ENCODE measurements around the gene CSNK1E.

CSNK1E gene

DNA sequence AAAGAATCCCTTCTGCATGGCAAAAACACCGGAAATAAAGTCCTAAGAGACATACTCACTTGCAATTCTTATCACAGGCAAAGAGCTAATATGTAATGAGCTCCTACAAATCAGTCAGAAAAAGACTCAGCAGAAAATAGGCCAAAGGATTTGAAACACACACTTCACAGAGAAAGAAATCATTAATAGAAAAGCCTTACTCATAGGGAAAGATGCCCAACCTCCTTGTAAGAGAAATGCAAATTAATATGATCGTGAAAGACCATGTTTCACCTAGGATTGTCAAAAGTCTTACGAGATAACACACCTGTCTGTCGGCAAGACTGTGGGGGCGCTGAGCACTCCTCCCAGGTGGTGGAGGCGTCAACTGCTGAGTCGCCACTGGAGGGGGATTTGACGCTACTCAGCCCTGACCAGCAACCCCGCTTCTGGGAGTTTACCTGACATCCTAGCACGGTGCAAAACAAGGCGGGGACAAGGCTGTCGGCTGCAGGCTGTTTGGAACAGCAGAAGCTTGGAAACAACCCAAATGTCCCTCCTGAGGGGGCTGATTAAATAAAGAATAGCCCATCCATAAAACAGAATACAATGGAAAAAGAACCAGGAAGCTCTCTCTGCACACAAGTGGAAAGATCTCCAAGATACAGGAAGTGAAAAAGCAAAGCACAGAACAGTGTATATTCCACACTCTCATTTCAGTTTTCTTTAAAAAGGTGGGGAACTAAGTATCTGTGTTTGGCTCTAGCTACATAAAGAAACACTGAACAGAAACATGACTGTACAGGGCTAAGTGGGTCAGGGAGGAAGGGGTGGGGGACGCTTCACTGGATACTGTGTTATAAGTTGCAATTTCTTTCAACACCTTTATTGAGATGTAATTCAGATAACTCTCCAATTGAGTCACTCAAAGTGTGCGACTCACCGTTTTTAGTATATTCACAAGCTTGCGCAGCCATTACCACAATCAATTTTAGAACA lies 11.5 kb downstream of the CSNK1E start:
- peak; percentile 38 for DNase-seq

DNA sequence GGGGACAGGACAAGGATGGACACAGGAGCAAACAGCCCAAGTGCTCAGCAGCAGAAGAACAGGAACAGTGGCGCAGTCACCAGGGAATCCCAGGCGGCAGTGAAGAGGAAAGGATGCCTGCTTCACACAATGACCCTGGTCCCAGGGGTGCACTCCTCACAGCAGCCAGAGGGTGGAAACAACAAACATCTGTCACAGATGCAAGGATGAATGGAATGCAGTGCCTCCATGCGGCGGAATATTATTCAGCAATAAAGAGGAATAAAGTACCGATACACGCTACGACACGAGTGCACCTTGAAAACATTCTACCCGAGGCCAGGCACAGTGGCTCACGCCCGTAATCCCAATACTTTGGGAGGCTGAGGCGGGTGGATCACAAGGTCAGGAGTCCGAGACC lies 12.7 kb downstream of the CSNK1E start:
- DNase-seq = no peak

DNA sequence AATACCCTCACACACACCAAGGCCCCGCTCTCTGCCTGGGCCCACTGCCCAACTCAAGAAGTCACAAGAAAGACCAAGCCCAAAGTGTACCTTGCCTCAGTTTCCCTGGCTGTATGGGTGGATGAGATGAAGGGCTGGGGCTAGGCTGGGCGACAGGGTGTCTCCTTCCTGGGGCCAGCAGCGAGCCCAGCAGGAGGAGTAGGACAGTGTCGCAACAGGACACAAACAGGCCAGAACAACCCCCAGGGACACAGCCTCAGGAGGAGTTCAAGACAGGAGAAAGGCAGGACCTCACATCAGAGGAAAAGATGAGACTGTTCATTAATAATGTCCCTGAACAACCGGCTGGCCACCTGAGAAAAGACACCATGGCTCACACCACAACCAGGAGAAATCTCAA lies 13.3 kb downstream of the CSNK1E start:
- no peak for DNase-seq

DNA sequence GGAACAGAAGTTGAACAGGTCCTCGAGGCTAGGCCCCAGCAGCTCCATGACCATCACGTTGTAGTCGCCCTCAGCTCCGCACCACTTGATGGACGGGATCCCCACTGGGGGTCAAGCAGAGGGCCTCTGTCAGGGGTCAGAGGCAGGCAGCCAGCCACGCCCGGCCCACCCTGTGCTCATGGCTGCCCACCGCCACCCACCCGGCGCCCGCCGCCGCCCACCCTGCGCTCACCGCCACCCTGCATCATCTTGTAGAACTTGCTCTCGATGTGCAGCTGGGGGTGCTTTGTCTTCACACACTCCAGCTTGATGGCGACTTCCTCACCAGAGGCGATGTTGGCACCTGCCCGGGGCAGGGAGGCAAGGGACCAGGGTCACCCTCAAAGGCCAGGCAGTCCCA lies 14.3 kb downstream of the CSNK1E start:
- no peak for DNase-seq

DNA sequence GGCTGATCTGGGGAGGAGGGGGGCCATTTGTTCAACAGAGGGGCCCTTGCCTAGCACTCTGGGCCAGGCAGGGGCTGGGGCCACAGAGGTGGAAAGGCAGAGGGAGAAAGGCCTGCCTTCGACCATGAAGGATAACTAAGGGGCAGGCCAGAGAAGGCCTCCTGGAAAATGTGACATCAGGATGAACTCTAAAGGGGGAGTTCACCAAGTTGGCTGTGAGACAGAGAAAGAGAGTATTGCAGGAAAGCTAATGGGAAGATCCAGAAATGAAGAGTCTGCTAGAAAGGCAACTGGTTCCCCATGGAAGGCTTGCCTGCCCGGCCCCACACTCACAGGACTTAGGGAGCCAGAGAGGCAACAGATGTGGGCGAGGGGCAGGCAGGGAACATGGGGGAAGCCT lies 16.3 kb downstream of the CSNK1E start:
- DNase-seq = no peak

DNA sequence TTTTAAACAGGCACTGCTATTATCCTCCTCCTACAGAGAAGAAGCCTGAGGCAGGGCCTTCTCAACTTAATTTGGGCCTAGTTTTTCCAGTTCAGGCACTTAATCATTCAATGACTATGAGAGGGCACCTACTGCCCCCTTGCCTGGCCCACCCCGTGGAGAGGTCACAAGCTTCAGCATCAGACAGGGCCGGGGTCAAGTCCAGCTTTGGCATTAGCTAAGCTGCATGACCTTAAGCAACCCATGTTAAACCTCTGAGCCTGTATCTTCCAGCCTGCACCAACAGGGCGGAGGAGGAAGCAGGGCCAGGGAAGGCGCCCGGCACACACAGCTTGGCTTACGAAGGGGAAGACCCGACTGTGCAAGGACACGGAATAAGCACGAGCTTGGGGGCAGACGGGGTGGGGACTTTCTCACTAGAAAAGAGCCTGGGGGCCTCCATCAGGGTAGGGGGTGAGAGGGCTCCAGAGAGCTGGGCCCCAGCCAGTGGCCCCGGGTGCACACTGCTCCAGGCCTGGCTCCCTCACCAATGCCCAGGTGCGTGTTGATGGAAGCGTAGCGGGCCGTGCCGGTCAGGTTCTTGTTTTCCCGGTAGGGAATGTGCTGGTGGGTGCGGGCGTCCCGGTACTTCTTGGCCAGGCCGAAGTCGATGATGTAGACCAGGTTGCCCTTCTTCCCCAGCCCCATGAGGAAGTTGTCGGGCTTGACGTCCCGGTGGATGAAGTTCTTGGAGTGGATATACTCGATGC lies 16.9 kb downstream of the CSNK1E start:
- DNase-seq = no peak

DNA sequence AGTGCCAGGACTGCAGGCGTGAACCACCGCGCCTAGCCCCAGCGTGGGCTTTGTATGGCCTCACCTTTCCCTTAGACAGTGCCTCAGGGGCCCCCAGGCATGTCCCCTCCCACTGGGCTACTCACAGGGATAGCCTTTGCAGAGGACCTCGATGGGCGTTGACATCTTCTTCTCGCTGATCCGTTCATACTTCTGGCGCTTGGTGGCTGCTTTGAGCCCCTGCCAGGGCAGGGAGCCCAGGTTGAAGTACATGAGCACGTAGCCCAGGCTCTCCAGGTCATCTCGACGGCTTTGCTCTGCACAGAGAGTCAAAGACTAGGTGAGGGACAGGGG lies 17.5 kb downstream of the CSNK1E start:
- no peak for DNase-seq

DNA sequence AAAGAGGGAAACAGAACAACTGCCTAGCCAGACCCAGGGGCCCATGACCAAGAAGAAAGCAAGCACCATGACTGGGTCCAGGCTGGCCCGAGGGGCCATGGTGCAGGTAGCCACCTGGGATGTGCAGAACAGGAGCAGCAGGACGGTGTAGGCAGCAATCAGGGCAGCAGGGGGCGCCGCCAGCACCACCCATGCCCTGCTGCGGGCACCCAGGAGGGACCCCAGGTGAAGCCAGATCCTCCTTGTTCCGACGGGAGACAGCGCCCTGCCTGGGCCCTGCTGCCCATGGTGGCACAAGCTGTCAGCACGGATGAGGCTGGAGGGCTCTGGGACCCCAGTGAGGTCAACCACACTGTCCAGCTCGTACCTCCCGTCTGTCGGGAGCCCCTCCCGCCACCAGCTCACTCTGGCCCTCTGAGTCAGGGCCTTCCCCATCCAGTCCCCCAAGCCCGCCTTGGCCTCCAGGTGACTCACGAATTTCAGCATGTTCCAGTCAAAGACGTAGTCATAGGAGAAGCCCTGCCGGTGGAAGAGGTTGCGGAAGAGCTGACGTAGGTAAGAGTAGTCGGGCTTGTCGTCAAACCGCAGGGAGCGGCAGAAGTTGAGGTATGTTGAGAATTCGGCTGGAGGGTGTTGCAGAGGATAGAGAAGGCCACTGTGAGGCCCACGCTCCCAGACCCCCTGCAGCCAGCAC lies 18.8 kb downstream of the CSNK1E start:
- DNase-seq = no peak

DNA sequence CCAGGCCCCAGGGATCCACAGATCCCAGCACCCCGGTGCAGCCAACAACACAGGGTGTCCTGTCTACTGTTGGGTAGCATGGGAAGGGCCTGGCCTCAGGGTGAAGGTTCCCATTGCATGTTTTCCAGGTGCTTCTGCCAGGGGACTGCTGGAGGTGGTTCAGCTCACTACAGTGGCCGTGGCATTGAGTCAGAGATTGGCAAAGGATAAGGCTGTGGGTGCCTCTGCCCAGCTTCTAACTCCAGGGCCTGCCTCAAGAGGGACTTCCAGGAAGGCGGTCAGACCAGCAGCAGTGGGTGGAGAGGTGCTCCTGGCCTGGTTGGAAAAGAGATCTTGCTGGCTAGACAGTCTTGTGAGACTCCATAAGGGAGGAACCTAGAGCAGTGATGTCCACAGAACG lies 20.9 kb downstream of the CSNK1E start:
- DNase-seq = no peak

DNA sequence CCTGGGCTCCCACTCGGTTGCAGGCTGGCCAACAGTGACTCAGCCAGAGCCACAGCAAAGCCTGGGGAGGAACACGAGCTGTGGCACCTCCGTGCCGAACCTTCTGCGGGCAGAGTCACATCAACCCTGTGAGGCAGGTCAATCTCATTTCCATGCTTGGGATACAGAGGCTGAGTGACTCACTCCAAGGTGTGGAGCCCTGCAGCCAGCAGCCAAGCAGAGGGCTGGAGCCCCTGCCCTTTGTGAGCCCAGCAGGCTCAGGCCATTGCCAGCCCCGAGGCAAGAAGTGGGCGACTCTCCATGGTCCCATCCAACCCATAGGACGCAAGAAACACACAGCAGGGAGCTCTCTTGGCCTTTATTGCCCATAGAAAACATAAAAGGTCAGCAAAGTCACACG lies 21.4 kb downstream of the CSNK1E start:
- no peak for DNase-seq

DNA sequence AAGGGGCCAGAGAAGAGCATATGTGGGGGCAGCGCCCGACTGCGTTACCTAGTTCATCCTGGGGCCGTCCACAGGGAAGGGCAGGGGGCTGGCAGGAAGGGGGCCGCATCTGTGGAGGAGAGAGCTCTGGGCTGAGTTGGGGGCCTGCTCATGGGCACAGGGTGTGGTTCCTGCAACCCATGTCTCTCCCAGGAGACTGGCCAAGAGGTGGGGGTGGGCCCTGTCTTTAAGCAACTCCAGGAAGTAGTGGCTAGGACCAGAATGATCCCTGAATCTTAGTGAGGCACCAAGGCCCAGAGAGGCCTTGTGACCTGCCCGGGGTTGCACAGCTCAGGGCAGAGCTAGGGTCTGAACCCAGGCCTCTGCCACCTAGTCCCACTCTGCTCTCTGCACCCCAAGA lies 21.9 kb downstream of the CSNK1E start:
- DNase-seq = no peak

DNA sequence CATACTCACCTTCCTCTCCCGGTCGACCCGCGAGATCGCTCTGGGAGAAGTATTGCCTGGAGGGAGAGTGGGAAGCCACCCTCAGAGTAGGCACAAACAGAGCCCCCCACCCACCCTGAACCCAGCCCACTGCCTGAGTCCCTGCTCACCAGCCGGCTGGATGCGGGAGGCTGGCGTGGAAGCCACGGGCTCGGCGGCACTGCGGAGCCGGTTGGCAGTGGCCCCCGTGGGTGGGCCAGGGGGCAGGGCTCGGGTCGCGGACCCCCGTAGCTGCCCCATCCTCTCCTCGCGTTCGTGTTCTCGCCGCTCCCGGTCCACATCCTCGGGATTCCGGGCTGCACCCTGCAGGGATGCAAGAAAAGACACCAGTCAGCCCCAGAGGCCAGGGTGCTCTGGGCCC lies 23.0 kb downstream of the CSNK1E start:
- DNase-seq = no peak

DNA sequence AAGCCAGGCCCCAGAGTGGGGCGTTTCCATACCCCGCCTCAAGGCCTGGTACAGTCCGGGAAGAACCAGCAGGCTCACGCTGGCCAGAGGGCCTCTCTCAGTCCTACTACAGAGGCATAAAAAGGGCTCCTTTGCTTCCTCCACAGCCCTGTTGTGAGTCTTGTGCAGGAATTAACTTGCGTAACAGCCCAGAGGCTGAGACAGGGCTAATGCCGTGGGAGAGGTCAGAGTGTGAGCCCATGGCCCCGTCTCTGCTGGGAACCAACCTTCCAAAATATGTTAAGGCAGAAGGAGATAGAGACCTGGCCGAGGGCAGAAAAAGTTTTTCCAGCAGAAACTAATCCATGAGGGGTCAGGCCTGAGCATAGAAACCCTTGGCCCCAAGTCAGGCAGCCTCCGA lies 24.5 kb downstream of the CSNK1E start:
- DNase-seq = no peak

DNA sequence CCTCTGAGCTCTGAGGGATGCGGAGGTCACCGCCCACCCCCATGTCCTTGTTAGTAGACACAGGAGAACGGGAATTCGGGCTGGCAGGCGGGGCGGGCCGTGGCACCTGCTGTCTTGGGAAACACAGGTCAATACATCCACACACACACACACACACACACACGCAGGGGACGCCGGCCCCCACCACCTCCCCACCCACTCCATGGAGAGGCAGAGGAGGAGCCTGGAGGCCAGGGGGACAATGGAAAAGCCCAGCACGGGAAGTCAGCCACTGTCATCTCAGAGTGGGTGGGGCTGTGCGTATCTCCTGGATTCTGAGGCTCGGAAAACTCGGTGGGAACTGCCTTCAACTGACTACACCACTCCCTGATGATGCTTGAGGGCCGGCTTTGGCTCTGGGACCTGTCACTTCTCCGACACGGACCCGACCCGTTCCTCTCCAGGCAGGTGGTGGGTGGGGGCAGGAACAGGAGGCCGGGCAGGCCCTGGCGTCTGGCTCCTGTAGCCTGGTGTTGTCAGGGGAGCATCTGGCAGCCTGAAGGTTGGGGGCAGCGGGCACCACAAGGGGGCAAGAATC lies 25.9 kb downstream of the CSNK1E start:
- no peak for DNase-seq

DNA sequence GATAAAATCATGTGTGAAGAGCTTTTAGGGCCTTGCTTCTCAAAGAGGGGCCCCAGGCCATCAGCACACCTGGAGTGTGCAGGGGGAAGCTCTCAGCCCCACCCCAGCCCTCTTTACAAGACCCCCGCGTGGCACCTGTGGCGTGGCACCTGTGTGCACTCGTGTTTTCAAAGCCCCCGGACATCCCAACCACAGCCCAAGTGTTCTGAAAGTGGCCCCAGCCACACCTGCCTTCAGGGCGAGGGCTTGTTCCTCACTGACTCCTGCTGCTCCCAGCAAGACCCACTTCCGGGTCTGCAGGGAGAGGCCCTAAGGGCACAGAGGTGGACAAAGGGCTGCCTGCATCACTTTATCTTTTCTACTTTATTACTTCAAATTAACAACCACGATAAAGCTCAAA lies 26.9 kb downstream of the CSNK1E start:
- DNase-seq = no peak

DNA sequence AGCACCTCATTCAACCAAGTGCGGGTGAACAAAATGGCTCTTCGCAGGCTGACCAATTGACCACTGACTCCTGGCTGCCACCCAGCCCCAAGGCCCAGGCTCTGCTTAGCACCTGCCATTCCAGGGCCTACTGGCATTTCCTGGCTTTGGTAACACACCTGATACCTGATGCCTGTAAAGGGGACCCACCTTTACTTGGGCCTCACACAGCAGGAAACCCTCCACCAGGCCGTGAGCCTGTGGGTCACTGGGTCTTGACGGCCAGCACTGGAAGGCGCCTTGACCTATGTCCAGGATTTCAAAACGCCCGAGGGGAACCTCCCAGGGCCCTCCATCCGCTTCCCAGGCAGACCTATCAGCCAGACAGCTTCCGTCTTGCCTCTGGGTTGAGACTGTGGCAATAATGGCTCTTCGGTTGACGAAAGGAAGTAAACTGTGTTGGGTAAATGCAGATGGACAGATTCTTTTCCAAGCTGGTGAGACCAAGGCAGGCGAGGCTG lies 27.6 kb downstream of the CSNK1E start:
- DNase-seq = peak; percentile 55

DNA sequence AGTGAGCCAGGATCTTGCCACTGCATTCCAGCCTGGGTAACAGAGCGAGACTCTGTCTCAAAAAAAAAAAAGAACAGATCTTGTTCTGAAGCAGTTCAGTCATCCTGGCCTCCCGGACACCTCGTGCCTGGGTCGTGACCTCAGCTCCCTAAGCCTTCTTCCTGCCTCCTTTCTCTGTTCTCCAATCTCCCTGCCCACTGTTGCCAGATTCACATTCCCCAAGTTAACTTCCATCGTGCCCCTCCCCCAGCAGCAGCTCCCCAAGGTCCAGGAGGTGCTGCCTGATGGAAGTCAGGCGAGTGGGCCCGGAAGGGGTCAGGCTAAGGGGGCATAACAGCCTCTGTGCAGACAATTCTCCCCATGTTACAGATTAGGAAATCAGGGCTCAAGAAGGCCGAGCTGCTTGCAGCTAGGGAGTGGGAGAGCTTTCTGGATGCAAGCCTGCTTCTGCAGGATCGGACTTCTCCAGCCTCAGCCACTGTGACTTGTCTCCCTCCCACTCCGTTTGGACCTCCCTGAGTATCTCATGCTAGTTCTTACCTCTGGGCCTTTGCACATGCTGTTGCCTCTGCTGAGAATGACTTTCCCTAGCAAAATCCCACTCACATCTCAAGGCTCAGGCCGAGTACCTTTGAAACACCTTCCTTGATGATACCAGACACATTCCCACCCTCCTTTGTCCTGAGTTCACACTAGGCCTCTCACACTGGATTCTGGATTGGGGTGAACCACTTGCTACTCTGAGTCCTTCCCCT lies 30.1 kb downstream of the CSNK1E start:
- no peak for DNase-seq

DNA sequence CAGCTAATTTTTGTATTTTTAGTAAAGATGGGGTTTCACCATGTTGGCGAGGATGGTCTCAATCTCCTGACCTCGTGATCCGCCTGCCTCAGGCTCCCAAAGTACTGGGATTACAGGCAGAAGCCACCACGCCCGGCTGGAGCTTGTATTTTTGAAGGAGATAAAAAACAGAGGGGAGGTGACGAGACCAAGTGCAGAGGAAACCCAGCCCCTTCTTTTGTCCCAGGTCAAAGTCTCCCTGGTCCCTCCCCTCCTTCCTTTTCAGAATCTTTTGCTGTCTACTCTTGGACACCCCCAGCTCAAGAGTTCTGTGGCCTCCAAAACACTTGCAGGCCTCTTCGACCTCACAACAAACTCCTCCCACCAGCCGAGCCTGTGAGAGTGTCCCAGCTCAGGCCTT lies 32.2 kb downstream of the CSNK1E start:
- no peak for DNase-seq

DNA sequence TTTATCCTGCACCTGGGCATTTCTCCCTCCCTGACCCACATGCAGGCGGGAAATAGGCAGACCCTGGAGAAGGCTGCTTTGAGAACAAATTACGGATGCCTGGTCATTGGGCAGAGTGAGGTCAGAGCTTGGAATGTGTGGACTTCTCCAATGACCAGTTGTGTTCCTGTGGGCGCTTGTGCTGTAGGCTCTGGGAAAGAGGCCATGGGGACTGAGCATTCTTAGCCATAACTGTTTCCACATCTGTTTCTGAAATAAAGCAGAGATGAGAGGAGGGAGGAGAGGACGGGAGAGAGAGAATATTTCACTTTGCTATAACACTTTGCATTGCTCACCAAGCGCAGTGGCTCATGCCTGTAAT lies 33.2 kb downstream of the CSNK1E start:
- no peak for DNase-seq

DNA sequence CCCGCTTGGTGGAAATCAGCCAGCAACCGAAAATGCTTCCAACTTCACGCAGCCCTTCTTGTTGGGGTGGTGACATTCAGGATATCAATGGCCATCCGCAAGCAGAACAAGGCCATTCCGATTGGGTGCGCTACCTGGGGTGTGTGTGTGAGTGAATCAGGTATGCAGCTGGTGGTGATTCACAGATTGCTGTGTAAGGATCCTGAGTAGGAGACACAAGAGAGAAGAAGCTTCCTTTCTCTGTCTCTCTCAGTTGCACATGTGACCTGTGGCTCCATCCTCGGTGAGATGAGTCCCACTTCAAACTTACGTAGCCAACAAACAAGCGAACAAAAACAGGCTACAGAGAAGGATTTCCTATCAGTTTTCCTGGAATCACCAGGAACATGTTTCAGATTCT lies 34.8 kb downstream of the CSNK1E start:
- no peak for DNase-seq

DNA sequence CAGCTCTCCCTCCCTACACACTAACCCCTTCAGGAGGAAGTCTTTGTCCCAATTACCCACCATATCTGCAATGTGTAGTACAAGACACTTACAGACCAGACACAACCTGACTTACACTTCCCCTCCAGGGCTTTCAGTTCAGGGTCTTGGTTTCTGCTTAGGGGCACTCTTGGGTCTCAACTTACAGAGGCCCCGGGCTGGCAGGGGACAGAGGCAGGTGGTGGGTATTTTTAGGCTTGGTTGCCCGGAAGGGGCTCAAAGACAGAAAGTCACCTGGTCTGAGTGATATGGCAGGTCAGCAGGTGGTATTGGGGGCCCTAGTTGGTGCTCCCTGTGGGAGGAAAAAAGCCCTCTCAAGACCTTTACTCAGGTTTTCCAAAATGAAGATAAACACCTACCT lies 41.1 kb downstream of the CSNK1E start:
- no peak for DNase-seq

DNA sequence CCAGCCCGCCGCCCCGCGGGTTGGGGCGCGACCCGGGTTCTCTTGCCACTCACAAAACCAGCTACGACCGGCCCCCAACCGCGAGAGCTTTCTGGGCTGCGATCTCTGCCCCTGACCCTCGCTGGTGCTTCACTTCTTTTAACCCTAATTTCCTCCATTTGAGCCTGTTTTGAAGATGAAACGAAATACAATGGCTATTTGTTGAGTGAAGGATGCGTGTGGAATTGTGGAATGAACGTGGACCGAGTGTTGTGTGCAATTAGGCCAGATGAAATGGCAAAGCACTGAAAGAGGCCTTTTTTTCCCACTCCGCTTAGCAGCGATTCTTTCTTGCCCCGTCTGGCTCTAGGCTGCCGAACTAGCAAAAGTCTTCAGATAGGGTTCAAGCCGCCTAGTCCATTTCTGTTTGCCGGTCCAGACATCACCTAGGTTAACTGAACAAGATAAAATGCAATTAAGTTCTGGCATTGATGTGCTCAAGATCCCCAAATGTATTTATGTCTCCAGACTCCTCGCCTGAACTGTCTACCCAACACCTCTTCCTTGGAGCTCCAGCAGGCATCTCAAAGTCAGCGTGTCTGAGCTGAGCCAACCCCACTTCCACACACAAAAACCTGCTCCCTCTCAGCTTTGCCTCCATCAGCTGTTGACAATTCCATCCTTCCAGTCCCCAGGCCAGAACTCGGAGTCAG lies 44.0 kb downstream of the CSNK1E start:
- DNase-seq = no peak
